ENCODE results near the gene LEFTY2.
"Not testable (repeated sequence)": the region's sequence is repeated elsewhere in the genome, so short reads cannot be mapped to it uniquely, and the experiment has no call there.

Gene LEFTY2

DNA sequence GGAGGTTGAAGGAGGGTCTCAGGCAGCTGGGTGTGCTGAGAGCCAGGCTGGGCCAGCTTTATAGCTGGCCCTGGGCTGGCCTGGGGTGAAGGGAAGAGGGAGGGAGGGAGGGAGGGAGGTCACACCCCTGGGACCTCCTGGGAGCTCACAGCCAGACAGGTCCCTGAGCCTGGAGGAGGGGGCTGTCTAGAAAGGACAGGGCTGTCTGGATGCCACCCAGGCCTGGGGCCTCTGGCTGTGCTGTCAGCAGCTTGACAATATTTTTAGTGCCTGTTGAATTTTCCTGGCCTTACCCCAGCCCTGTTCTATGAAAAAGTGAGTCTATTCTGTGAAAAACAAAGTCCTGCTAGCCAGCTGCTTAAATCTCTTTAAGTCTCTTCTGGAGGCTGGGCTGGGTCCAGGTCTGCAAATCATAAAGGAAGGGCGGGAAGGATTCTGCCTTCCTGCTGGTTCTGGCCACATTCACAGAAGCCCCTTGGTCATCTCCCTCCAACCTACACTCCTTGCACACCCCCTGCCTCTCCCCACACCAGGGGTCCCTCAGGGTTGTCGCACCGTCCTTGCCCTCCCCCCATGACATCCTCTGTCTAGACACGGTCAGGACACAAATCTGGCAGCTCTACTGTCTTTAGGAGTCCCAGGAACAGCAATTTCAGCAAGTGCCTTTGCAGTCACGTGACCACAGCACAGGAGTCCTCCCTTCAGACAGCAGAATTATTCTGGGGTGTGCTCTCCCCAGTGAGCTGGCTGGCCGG lies at the start of gene LEFTY2:
Gene LEFTY2 (minus strand): TSS at position 34 of the 755 bp plus-strand sequence. CDS start 80 bp downstream, outside the sequence.
- no peak for FAIRE-seq

DNA sequence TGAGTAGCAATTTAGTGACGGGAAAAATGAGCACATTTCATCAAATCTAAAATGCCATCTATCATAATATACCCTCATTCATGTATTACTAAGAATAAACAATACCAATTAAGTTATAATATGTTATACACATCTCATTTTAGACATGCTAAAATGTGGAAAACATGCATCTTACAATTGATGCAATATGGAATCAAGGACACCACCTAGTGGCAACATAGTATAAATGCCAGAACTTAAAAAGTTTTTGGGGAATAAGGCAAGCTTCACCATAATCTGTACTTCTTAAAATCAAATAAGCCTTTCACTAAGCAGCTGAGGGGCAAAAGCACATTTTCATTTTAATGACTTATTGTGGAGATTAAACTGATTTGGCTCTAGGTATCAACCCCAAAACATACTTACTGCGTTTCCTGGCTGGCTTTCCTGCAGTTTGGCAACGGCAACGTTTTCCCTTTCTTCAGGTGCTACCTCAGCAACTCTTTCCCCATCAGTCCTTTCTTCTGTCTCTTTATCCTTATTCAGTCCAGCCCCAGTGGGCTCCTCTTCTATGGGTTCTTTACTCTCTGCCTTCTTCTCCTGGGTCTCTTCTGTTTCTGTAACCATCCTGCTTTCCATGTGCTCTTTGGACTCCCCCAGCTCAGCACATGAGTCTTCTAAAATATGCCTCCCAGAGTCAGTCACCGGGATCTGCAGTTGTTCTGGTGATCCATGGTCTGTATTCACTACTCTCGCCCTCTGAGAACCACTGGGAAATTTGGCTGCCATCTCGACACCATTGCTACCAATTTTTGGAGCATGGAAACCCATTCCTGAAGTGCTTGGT lies 46.7 kb upstream of the LEFTY2 start:
- peak; percentile 92 for FAIRE-seq

GRCh38 chr1:225981714-225982113 lies 40.7 kb upstream of the LEFTY2 start:
- no peak for FAIRE-seq

DNA sequence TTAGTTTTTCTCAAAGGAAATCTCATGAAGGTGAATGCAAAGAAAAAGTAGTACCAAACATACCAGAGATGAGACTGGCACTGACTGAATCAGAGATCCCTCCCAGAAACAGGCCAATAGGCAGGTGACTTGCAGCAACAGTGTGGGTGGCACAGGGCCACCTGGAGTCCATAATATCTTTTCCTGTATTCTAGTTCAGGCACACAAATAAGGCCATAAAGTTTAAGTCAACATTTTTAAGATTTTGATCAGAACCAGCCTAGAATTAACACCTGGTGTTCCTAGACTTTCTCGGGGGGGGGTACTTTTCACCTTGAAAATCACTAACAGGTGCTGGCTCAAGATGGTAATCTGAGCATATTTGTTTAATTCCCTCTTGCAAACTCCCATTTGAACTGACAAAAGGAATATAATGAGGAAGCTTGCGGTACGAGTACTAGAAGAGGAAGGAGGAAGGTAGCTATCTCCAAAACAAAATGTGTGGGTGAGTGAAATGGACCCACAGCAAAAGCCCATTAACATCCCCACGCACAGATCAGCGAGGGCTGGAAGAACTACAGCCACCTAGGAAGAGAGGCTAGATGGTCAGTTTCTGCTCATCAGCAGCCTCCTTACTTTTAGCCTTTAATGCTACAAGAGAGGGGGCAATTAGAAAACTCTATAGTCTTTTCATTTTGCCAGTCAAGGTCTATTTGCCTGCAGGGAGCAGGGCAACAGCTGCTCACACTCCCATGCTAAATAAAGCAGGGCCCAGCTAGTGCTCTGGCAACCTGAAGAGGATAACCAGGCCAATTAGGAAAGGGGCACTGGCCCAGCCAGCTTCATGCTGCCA lies 39.2 kb upstream of the LEFTY2 start:
- FAIRE-seq: no peak

DNA sequence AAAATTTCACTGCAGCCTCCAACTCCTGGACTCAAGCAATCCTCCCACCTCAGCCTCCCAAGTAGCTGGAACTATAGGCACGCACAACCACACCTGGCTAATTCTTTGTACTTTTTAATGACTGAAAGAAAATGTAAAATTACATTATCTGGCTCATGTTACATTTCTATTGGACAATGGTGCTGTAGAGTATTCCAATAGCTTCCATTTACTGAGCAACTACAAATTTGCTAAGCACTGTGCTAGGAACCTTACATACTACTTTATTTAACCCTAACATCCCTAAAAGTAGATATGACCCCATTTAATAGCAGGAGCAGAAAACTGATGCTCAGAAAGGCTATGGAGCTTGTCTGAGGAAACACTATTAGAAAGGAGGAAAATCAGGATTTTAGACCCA lies 38.4 kb upstream of the LEFTY2 start:
- FAIRE-seq: no peak

DNA sequence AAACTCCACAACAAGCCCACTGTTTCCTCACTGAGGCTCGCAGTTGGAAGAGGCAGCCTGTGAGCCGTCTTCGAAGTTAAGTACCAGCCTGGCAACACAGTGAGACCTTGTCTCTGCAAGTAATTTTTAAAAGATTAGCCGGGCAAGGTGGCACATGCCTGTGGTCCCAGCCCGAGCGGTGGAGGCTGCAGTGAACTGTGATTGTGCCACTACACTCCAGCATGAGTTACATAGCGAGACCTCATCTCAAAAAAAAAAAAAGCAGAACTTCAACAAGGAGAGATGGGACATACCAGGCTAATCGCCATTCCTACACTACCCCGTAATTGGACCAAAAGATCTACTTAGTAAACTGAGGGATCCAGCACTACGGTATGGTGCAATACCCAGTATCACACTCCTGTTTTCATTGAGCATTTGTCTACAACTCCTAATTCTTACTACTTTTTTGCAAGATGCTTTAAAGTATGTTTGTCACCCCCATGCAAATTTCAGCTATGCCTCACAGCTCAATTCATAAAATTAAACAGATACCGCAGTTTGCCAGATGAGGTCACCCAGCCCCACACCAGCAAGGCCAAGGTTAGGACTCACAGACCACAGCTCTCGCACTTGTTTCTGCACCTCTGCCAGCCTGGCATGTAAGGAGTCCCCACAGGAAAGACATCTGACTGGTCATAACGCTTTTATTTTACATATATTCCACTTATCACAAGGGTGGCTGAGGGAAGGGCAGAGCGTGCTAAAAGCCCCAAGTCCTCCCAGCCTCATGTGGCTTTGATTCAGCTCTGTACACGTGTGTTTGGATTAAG lies 37.1 kb upstream of the LEFTY2 start:
- FAIRE-seq: no peak

- FAIRE-seq: not testable (repeated sequence)
These were observed 34.1 kb upstream of the LEFTY2 start for GRCh38 chr1:225975146-225975545.

GRCh38 chr1:225974454-225974853 lies 33.4 kb upstream of the LEFTY2 start:
- FAIRE-seq: no peak

- FAIRE-seq: no peak
These were observed 32.1 kb upstream of the LEFTY2 start for GRCh38 chr1:225973158-225973557.

- FAIRE-seq: no peak
These were observed 31.5 kb upstream of the LEFTY2 start for GRCh38 chr1:225972344-225973152.

- FAIRE-seq: not testable (repeated sequence)
These were observed 29.7 kb upstream of the LEFTY2 start for GRCh38 chr1:225970592-225971157.

- not testable (repeated sequence) for FAIRE-seq
These were observed 28.7 kb upstream of the LEFTY2 start for GRCh38 chr1:225969751-225970150.

DNA sequence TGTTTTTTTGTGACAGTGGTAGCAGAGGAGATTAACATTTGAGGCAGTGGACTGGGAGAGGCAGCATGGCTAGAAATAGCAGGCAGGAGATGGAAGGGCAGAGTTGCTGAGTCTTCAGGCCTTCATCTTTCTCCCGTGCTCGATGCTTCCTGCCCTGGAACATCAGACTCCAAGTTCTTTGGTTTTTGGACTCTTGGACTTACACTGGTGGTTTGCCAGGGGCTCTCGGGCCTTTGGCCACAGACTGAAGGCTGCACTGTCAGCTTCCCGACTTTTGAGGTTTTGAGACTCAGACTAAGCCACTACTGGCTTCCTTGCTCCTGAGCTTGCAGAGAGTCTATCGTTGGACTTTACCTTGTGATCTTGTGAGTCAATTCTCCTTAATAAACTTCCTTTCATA lies 24.2 kb upstream of the LEFTY2 start:
- FAIRE-seq: no peak

DNA sequence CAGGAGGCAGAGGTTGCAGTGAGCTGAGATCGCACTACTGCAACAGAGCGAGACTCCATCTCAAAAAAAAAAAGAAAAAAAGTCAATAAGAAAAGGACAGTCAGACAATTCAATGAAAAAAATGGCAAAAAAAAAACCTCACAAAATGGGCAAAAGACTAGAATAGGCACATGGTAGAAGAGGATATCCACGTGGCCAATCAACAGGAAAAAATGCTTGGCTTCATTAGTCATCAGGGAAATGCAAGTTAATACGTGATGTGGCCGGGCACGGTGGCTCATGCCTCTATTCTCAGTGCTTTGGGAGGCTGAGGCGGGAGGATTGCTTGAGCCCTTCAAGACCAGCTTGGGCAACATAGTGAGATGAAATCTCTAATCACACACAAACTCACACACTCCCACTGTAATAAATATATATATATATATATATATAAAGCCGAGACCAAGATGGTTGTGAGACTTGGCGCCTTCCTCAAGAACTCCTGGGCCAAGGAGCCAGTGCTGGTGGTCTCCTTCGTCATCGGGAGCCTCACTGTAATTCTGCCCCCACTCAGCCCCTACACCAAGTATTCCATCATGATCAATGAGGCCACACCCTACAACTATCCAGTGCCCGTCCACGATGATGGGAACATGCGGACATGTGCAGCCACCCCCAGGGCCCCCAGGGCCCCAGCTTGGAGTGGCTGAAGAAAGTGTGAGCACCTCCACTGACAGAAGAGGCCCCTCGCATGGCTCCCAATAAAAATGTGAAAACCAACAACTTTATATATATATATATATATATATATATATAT lies 22.9 kb upstream of the LEFTY2 start:
- no peak for FAIRE-seq

DNA sequence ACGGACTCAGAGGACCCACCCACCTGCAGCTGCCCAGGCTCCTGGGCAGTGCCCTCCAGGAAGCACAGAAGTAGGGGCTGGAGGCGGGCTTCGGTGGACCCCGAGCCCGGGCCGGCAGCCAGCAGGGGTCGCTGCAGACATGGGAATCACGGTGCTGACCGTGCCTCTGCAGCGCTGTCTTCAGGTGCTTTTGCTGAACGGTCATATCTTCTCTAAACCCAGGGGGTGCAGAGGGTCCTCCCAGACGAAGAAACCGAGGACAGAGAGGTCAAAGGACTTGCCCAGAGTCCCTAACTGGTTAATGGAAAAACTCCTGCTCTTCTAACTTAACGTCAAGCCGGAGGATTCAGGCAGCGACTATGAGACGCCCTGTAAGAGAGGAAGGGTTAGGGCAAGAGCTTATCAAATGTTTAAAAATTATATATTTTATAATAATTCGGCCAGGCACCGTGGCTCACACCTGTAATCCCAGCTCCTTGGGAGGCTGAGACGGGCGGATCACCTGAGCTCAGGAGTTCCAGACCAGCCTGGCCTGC lies 21.5 kb upstream of the LEFTY2 start:
- no peak for FAIRE-seq

GRCh38 chr1:225961659-225962439 lies 20.8 kb upstream of the LEFTY2 start:
- no peak for FAIRE-seq

GRCh38 chr1:225958041-225958440 lies 17.0 kb upstream of the LEFTY2 start:
- no peak for FAIRE-seq

- no peak for FAIRE-seq
These were observed 13.7 kb upstream of the LEFTY2 start for GRCh38 chr1:225954753-225955152.

GRCh38 chr1:225953315-225953714 lies 12.3 kb upstream of the LEFTY2 start:
- no peak for FAIRE-seq

Measured in endometrium (tissue), 2 donors.